GM04503 (cell line): ENCODE measurements around the gene SP3.

ENCODE experiments used
- DNase-seq: peaks from one replicate; pipeline ENCODE4 v3.0.0-alpha.2; 2012; ENCODE audit warnings: low read depth

The SP3 gene

DNA sequence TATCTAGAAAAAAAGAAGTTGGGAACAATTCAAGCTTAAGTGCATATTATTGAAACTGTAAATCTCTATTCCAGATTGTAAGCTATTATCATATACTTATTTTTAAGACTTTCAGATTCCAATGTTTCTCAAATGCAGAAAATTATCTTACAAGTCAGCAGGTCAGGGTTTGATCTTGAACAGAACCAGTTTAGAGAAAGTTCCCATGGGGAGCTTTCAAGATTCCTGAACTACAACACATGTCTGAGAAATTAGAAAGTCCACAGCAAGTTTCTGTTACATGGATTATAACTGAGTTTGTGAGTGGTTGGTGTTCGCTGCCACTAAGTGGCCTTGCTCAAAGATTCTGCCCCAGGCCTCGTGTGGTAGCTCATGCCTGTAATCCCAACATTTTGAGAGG is 31.6 kb upstream of the SP3 start:
- DNase-seq: no peak

DNA sequence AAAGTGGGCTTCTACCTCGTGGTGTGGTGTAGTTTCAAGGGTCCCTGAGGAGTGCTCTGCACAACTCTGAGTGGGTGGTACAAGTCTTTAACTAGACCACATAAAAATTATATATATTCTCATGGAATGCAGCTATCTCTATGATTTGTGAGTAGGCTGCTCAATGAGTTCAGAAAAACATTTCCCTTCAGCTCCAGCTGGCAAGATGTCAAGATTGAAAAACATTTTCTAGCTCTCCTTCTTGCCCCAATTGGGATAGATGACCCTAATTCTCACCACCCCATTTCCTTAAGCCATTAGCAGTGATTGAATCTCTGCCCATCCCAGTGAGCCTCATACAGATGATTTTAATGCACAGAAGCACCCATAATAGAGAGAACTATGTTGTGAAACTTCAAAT is 28.3 kb upstream of the SP3 start:
- no peak for DNase-seq

GRCh38 chr2:173991856-173992588 is 26.8 kb upstream of the SP3 start:
- DNase-seq: no peak

DNA sequence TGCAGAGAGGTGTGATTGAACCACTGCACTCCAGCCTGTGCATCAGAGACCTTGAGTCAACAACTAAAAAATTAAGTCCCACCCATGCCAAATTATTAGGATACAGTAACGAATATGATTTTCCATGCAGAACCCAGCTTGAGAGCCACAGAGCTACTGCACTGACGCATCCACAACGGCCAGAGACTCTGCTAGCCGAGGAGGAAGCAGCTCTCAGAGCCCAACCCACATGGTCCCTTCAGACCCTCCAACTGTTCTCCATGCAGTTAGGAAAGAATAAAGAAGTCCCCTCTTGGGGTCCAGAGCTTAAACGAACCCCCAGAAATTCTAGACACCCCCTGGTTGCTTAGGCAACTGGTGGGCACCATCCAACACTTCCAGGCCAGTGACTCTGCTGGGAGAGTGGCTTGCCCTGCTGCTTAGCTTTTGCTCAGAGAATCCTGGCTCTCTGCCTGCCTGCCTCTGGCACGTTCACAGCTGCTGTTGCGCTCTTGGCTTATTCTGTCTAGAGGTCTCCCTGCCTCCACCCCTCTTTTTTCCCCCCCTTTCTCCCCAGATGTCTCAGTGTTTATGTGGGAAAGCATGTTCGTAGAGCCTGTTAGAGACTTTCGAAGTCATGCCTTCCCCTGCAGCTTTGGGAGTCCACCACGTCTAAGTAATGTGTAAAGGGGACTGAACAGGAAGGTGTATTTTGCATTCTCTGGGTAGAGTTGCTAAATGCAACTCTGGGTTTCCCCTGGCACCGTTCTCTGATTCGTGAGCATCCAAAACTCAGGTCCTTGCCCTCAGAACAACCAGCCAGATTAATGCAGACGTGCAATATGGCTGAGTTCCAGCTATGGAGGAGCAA is 26.0 kb upstream of the SP3 start:
- DNase-seq: no peak

GRCh38 chr2:173990245-173990644 is 25.1 kb upstream of the SP3 start:
- DNase-seq: no peak

- DNase-seq: no peak
These were observed 24.7 kb upstream of the SP3 start for GRCh38 chr2:173989884-173990215.

- DNase-seq: no peak
These were observed 24.1 kb upstream of the SP3 start for GRCh38 chr2:173989160-173989883.

DNA sequence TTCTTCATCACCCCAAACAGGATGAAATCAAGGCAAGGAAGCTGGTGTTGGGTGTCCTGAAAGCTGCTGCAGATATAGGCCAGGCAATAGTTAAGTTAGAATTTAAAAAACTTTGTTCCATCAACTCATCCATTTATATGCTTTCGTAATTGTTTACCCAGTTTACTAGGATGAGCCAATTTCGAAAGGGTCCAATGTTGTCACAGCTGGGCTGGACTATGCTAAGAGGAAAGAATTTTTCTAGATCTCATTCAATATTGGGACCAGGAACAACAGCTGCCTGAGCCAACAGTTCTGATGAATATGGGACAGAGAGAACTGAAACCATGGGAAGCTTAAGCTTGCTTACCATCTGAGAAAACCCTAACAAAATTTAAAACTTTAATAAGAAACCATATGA is 21.6 kb upstream of the SP3 start:
- DNase-seq: no peak

GRCh38 chr2:173985605-173985992 is 20.4 kb upstream of the SP3 start:
- DNase-seq: no peak

- no peak for DNase-seq
These were observed 19.9 kb upstream of the SP3 start for GRCh38 chr2:173984866-173985604.

DNA sequence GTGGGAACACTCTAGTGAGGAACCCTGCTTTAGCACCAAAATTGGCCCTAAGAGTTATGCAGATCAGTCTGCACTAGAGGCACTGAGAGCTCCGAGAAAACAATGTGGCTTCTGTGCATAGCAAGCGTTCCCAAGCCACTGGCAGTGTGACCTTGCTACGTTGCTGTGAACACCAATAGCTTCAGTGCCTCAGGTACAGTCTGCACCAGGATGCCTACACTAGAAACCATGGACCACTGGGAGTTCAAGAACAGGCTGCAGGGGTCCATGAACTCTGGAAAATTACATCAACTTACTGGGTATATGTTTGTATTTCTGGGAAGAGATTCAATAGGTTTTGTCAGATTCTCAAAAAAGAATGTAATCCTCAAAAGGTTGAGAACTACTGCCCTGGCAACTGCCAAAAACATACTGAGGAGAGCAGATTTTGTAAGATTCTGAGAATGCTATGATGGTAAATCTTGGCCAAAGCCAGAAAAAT is 18.3 kb upstream of the SP3 start:
- no peak for DNase-seq

- no peak for DNase-seq
These were observed 17.7 kb upstream of the SP3 start for GRCh38 chr2:173982918-173983317.

DNA sequence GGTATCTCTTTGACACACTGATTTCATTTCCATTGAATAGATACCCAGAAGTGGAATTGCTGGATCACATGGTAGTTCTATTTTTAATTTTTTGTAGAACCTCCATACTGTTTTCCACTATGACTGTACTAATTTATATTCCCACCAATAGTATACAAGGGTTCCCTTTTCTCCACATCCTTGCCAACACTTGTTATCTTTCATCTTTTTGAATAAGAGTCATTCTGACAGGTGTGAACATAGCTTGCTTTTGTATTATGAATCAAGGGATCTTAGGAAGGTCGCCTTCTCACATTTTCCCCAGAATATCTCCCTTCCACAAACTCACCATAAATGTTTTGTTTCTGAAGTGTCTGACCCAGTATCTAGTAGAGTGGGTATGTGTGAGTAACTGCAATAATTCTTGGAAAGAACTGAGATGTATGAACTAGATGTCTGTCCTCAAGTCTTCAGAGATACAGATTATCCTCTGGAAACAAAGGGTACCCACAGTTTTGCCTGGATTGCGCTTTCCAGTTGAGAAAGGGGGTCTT is 17.1 kb upstream of the SP3 start:
- no peak for DNase-seq

GRCh38 chr2:173981520-173981919 is 16.3 kb upstream of the SP3 start:
- no peak for DNase-seq

- no peak for DNase-seq
These were observed 14.7 kb upstream of the SP3 start for GRCh38 chr2:173979751-173980351.

DNA sequence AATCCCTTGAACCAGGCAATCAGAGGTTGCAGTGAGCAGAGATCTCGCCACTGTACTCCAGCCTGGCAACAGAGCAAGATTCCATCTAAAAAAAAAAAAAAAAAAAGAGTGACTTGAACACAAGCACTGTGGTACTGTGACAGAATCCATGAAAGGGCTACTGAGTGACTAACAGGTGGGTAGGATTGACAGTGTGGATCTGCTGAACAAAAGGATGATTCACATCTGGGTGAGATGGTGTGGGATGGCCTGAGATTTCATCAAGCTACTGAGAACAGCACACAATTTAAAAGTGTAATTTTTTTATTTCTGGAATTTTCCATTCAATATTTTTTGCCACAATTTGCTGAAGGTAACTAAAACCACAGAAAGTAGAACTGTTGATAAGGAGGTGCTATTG is 13.3 kb upstream of the SP3 start:
- no peak for DNase-seq

- no peak for DNase-seq
These were observed 7.5 kb upstream of the SP3 start for GRCh38 chr2:173972636-173973035.

DNA sequence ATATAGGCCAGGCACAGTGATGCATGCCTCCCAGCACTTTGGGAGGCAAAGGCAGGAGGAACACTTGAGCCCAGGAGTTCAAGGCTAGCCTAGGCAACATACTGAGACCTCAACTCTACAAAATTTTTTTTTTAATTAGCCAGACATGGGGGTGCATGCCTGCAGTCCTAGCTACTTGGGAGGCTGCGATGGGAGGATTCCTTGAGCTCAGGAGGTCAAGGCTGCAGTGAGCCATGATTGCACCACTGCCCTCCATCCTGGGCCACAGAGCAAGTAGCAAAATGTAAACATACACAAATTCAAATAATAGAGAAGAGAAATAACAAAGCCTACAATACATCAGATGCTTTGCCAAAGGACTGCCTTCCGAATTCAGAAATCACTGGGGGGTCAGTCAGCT is 7.0 kb upstream of the SP3 start:
- DNase-seq: no peak

DNA sequence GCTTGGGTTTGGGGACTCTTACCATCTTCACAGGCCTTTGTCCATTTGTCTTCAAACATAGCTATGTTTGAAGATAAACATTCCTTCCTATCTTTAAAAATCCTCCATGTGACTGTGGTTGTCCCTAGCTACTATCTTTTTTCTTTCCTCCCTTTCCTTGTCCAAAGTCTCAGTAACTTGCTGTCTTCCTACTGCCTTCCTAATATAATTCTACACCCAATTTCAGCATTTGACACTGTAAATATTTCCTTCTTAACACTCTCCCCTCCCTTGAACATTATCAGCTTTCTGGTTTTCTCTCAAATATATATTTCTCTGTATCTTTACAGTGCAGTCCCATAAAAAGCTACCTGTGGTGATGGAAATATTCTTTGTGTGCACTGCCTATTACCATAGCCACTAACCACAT is 5.3 kb upstream of the SP3 start:
- no peak for DNase-seq

DNA sequence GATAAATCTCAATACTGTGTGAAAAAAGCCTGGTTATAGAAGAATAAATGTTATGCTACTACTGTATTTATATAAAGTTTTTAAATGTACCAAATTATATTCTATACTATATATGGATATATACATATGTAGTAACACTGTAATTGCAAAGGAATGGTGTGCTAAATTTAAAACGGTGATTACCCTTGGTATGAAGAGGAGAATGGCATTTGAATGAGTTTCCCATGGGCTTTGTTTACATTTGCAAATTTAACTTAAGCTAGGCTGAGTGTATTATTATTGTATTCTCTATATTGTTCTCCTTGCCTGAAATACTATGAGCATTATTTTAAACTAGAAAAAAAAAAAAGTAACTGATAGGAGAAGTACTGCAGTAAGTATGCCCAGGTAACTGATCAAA is 4.7 kb upstream of the SP3 start:
- no peak for DNase-seq

GRCh38 chr2:173968551-173968950 is 3.4 kb upstream of the SP3 start:
- DNase-seq: no peak
